Muscle layer of duodenum (tissue), 2 donors: ENCODE data around the gene GALNS.

ENCODE experiments used
- H3K27ac ChIP-seq: one replicate; pipeline ENCODE4 v1.7.0; 2013; ENCODE audit warnings: mild to moderate bottlenecking, low read length
- H3K27me3 ChIP-seq: one replicate; pipeline ENCODE4 v1.7.0; 2013; ENCODE audit warnings: low read depth, mild to moderate bottlenecking, control low read depth, low read length
- H3K36me3 ChIP-seq, 2 donors: one replicate each; pipeline ENCODE4 v1.7.0; 2013; ENCODE audit warnings: low read length in 2 of 2, control low read depth in 1 of 2, mild to moderate bottlenecking in 1 of 2; ENCODE audit not compliant: insufficient read depth in 2 of 2, control insufficient read depth in 1 of 2
- H3K4me1 ChIP-seq, 2 donors: one replicate each; pipeline ENCODE4 v1.7.0; 2013; ENCODE audit warnings: low read length in 2 of 2, mild to moderate bottlenecking in 2 of 2, control low read depth in 1 of 2, moderate library complexity in 1 of 2; ENCODE audit not compliant: insufficient read depth in 2 of 2, control insufficient read depth in 1 of 2
- H3K4me3 ChIP-seq, 2 donors: one replicate each; pipeline ENCODE4 v1.7.0; 2013; ENCODE audit warnings: low read length in 2 of 2, low read depth in 1 of 2, mild to moderate bottlenecking in 1 of 2
- H3K9me3 ChIP-seq, 2 donors: one replicate each; pipeline ENCODE4 v1.7.0; 2013; ENCODE audit warnings: low read length in 2 of 2, control low read depth in 1 of 2, mild to moderate bottlenecking in 1 of 2; ENCODE audit not compliant: control insufficient read depth in 1 of 2
- donor health status: healthy.

Gene GALNS

GRCh38 chr16:88819126-88819525, 37.6 kb downstream of the GALNS start:
- Histone ChIP-seq H3K4me1 (no peaks in the 10 kb centered on the region), H3K36me3 (peaks cover 0 to 28% of the 10 kb centered on the region in 2 donors), H3K4me3 (no peak overlapping the region), H3K9me3 (no peaks in the 10 kb centered on the region), H3K27ac (no peak overlapping the region), H3K27me3 (no peaks in the 10 kb centered on the region)

- Histone ChIP-seq H3K4me1 (no peaks in the 10 kb centered on the region), H3K27ac (no peak overlapping the region), H3K36me3 (peaks cover 0 to 22% of the 10 kb centered on the region in 2 donors), H3K27me3 (no peaks in the 10 kb centered on the region), H3K4me3 (no peak overlapping the region), H3K9me3 (no peaks in the 10 kb centered on the region)
These were observed 38.2 kb downstream of the GALNS start for GRCh38 chr16:88818575-88818874.

GRCh38 chr16:88817785-88818574, 38.8 kb downstream of the GALNS start:
- H3K4me3 ChIP-seq, result no peak overlapping the region
- H3K27ac ChIP-seq, result no peak overlapping the region
- peaks cover 0 to 2% of the 10 kb centered on the region in 2 donors for H3K4me1 ChIP-seq
- no peaks in the 10 kb centered on the region for H3K27me3 ChIP-seq
- no peaks in the 10 kb centered on the region for H3K9me3 ChIP-seq
- H3K36me3 ChIP-seq, result peaks cover 0 to 19% of the 10 kb centered on the region in 2 donors

GRCh38 chr16:88816736-88817535, 39.8 kb downstream of the GALNS start:
- Histone ChIP-seq H3K9me3 (no peaks in the 10 kb centered on the region), H3K36me3 (peaks cover 0 to 8% of the 10 kb centered on the region in 2 donors), H3K4me1 (peaks cover 0 to 12% of the 10 kb centered on the region in 2 donors), H3K27ac (no peak overlapping the region), H3K4me3 (no peak overlapping the region), H3K27me3 (no peaks in the 10 kb centered on the region)

- H3K9me3 ChIP-seq, result no peaks in the 10 kb centered on the region
- H3K27ac ChIP-seq, result no peak overlapping the region
- peaks cover 0 to 14% of the 10 kb centered on the region in 2 donors for H3K4me1 ChIP-seq
- no peaks in the 10 kb centered on the region for H3K36me3 ChIP-seq
- no peak overlapping the region for H3K4me3 ChIP-seq
- no peaks in the 10 kb centered on the region for H3K27me3 ChIP-seq
These were observed 40.7 kb downstream of the GALNS start for GRCh38 chr16:88815901-88816589.

- Histone ChIP-seq H3K4me3 (no peak overlapping the region), H3K27me3 (no peaks in the 10 kb centered on the region), H3K4me1 (peaks cover 6 to 23% of the 10 kb centered on the region in 2 donors)
These were observed 41.5 kb downstream of the GALNS start for GRCh38 chr16:88815227-88815626.

GRCh38 chr16:88814144-88814502, 42.6 kb downstream of the GALNS start:
- Histone ChIP-seq H3K27ac (no peak overlapping the region), H3K27me3 (no peaks in the 10 kb centered on the region), H3K9me3 (no peaks in the 10 kb centered on the region), H3K36me3 (peaks cover 2 to 4% of the 10 kb centered on the region in 2 donors), H3K4me3 (no peak overlapping the region), H3K4me1 (peaks cover 7 to 31% of the 10 kb centered on the region in 2 donors)

More at GRCh38 chr16:88815227-88815626, 41.5 kb downstream of the GALNS start:
- H3K27ac ChIP-seq, result no peak overlapping the region
- no peaks in the 10 kb centered on the region for H3K36me3 ChIP-seq
- no peaks in the 10 kb centered on the region for H3K9me3 ChIP-seq

GRCh38 chr16:88813269-88814143, 43.2 kb downstream of the GALNS start:
- H3K36me3 ChIP-seq, result peaks cover 4 to 6% of the 10 kb centered on the region in 2 donors
- H3K27ac ChIP-seq, result no peak overlapping the region
- H3K27me3 ChIP-seq, result no peaks in the 10 kb centered on the region
- peaks cover 7 to 31% of the 10 kb centered on the region in 2 donors for H3K4me1 ChIP-seq
- peak overlapping the region in 1 of 2 donors; percentile 73 for H3K4me3 ChIP-seq
- no peaks in the 10 kb centered on the region for H3K9me3 ChIP-seq

- H3K4me3 ChIP-seq, result peak overlapping the region; percentile 73 to 74
- peak overlapping the region; percentile 51 for H3K27ac ChIP-seq
- H3K36me3 ChIP-seq, result peaks cover 4 to 6% of the 10 kb centered on the region in 2 donors
- H3K9me3 ChIP-seq, result no peaks in the 10 kb centered on the region
- no peaks in the 10 kb centered on the region for H3K27me3 ChIP-seq
- H3K4me1 ChIP-seq, result peaks cover 7 to 31% of the 10 kb centered on the region in 2 donors
These were observed 44.1 kb downstream of the GALNS start for GRCh38 chr16:88812513-88813268.
